HG03280 (cell line): ENCODE measurements around the gene UNC93B1.
"Not testable (repeated sequence)": the region's sequence is repeated elsewhere in the genome, so short reads cannot be mapped to it uniquely, and the experiment has no call there.

ENCODE experiments used
- ATAC-seq: cut with Tn5 transposase; IDR thresholded peaks from one replicate; pipeline ENCODE4 v1.9.1; 2021; ENCODE audit warnings: mild to moderate bottlenecking, moderate library complexity; ENCODE audit not compliant: unreplicated experiment

The UNC93B1 gene

GRCh38 chr11:67943406-67943805 lies 60.5 kb downstream of the UNC93B1 start:
- not testable (repeated sequence) for ATAC-seq
